ENCODE results near the gene TMEM132A. TPM values are rescaled to one million over a fixed set of nuclear protein-coding genes. Genes with fewer than 3 reads are reported as not detected.

The TMEM132A gene
- total and polyA plus RNA-seq, 9 of the 15 experiments (the other 6 are each of a cell fraction or from before 2014, with no cell fraction given): 0.04 to 1.1 (median 0.18) TPM; not detected in 4

DNA sequence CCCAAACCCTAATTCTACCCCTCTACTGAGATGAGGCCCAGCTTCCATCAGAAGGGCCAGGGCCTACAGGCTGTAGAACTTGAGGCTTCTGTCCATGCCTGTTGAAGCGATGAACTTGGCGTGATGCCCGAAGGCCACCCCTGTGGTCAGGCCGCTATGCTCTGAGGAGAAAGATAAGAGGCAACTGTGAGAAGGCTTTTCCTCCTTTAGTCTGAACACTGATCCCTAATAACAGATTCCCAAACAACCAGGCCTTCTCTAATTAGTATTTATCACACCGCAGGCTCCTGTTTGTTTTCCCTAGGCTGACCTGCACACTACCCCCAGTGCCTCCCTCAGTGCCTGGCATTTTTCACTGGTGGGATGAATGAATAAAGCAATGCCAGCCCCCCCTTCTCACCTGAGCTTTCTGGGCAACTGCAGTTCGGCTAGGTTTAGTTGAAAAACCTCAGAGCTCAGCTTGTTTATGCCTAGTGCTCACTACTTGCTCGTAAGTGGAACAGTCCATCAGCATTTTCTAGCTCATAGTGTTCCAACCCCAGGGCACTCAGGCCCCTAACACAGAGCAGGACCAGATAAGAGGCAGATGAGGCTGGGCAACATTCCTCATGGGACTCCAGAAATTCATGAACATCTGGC is 33.0 kb upstream of the TMEM132A start (continued):
- TF ChIP-seq, protein P1, sequence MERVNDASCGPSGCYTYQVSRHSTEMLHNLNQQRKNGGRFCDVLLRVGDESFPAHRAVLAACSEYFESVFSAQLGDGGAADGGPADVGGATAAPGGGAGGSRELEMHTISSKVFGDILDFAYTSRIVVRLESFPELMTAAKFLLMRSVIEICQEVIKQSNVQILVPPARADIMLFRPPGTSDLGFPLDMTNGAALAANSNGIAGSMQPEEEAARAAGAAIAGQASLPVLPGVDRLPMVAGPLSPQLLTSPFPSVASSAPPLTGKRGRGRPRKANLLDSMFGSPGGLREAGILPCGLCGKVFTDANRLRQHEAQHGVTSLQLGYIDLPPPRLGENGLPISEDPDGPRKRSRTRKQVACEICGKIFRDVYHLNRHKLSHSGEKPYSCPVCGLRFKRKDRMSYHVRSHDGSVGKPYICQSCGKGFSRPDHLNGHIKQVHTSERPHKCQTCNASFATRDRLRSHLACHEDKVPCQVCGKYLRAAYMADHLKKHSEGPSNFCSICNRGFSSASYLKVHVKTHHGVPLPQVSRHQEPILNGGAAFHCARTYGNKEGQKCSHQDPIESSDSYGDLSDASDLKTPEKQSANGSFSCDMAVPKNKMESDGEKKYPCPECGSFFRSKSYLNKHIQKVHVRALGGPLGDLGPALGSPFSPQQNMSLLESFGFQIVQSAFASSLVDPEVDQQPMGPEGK (CRISPR knock-in tag; IDR thresholded peaks at IDR 0.05; ENCODE audit: borderline replicate concordance): no peak
- TF ChIP-seq CREM (IDR thresholded peaks at IDR 0.05; ENCODE audit: low read depth) (0 out of 2 replicates have a peak, but pooled peaks have one; percentile 22), NFATC3 (IDR thresholded peaks at IDR 0.05) (no peak), STAT5B (CRISPR knock-in tag; IDR thresholded peaks at IDR 0.05) (no peak), NR2F6 (CRISPR knock-in tag; IDR thresholded peaks at IDR 0.05) (no peak), NFIX (CRISPR knock-in tag; IDR thresholded peaks at IDR 0.05; ENCODE audit: low read depth) (peak; percentile 42; the same call in 1 of the 2 replicates), ZNF584 (CRISPR knock-in tag; IDR thresholded peaks at IDR 0.05; ENCODE audit: low read depth) (no peak), ZNF133 (CRISPR knock-in tag; IDR thresholded peaks at IDR 0.05) (no peak), SMAD3 (CRISPR knock-in tag; conservative IDR thresholded peaks at IDR 0.05) (no peak), RBM34 (IDR thresholded peaks at IDR 0.05; ENCODE audit: borderline replicate concordance, insufficient read depth, low read length) (no peak), LEF1 (IDR thresholded peaks at IDR 0.05) (peak; percentile 51; the same call in 1 of the 2 replicates), CC2D1A (IDR thresholded peaks at IDR 0.05) (no peak), BRCA1 (IDR thresholded peaks at IDR 0.05) (no peak), BRCA1 (CRISPR knock-in tag; IDR thresholded peaks at IDR 0.05) (no peak), DPF2 (IDR thresholded peaks at IDR 0.05) (peak; percentile 85), TEAD4 (IDR thresholded peaks at IDR 0.05; ENCODE audit: low read length) (peak; percentile 86), TEAD4 (CRISPR knock-in tag; IDR thresholded peaks at IDR 0.05; ENCODE audit: borderline replicate concordance) (no peak)
- TF ChIP-seq, protein P2, sequence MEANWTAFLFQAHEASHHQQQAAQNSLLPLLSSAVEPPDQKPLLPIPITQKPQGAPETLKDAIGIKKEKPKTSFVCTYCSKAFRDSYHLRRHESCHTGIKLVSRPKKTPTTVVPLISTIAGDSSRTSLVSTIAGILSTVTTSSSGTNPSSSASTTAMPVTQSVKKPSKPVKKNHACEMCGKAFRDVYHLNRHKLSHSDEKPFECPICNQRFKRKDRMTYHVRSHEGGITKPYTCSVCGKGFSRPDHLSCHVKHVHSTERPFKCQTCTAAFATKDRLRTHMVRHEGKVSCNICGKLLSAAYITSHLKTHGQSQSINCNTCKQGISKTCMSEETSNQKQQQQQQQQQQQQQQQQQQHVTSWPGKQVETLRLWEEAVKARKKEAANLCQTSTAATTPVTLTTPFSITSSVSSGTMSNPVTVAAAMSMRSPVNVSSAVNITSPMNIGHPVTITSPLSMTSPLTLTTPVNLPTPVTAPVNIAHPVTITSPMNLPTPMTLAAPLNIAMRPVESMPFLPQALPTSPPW (CRISPR knock-in tag; IDR thresholded peaks at IDR 0.05): peak; percentile 73
- TF ChIP-seq, protein P3, sequence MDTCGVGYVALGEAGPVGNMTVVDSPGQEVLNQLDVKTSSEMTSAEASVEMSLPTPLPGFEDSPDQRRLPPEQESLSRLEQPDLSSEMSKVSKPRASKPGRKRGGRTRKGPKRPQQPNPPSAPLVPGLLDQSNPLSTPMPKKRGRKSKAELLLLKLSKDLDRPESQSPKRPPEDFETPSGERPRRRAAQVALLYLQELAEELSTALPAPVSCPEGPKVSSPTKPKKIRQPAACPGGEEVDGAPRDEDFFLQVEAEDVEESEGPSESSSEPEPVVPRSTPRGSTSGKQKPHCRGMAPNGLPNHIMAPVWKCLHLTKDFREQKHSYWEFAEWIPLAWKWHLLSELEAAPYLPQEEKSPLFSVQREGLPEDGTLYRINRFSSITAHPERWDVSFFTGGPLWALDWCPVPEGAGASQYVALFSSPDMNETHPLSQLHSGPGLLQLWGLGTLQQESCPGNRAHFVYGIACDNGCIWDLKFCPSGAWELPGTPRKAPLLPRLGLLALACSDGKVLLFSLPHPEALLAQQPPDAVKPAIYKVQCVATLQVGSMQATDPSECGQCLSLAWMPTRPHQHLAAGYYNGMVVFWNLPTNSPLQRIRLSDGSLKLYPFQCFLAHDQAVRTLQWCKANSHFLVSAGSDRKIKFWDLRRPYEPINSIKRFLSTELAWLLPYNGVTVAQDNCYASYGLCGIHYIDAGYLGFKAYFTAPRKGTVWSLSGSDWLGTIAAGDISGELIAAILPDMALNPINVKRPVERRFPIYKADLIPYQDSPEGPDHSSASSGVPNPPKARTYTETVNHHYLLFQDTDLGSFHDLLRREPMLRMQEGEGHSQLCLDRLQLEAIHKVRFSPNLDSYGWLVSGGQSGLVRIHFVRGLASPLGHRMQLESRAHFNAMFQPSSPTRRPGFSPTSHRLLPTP (IDR thresholded peaks at IDR 0.05; ENCODE audit: borderline replicate concordance, extremely low read depth, insufficient read length): no peak
- TF ChIP-seq, protein P4, sequence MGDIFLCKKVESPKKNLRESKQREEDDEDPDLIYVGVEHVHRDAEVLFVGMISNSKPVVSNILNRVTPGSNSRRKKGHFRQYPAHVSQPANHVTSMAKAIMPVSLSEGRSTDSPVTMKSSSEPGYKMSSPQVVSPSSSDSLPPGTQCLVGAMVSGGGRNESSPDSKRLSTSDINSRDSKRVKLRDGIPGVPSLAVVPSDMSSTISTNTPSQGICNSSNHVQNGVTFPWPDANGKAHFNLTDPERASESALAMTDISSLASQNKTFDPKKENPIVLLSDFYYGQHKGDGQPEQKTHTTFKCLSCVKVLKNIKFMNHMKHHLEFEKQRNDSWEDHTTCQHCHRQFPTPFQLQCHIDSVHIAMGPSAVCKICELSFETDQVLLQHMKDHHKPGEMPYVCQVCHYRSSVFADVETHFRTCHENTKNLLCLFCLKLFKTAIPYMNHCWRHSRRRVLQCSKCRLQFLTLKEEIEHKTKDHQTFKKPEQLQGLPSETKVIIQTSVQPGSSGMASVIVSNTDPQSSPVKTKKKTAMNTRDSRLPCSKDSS (IDR thresholded peaks at IDR 0.05; ENCODE audit: low read depth, partially characterized antibody): no peak
